LNCaP clone FGC (cell line): Measurements from ENCODE around the gene RANBP17.
"Not testable (repeated sequence)": the region's sequence is repeated elsewhere in the genome, so short reads cannot be mapped to it uniquely, and the experiment has no call there.

ENCODE experiments used
- DNase-seq: peaks from one replicate; pipeline ENCODE4 v3.0.0-alpha.2; 2011; ENCODE audit warnings: low read depth
- H3K4me3 ChIP-seq: 2 replicates; pipeline ENCODE4 v1.5.1; 2011; ENCODE audit warnings: mild to moderate bottlenecking, low read depth, low read length, control low read depth
- TF ChIP-seq, protein P1 (sequence below): IDR thresholded peaks from 2 replicates; pipeline ENCODE4 v1.5.1; 2012; ENCODE audit warnings: mild to moderate bottlenecking; ENCODE audit not compliant: control insufficient read depth, insufficient read depth; ENCODE audit errors: extremely low read depth

RANBP17 gene

GRCh38 chr5:170863646-170864045, 1.8 kb downstream of the RANBP17 start:
- DNase-seq = no peak
- TF ChIP-seq, protein P1, sequence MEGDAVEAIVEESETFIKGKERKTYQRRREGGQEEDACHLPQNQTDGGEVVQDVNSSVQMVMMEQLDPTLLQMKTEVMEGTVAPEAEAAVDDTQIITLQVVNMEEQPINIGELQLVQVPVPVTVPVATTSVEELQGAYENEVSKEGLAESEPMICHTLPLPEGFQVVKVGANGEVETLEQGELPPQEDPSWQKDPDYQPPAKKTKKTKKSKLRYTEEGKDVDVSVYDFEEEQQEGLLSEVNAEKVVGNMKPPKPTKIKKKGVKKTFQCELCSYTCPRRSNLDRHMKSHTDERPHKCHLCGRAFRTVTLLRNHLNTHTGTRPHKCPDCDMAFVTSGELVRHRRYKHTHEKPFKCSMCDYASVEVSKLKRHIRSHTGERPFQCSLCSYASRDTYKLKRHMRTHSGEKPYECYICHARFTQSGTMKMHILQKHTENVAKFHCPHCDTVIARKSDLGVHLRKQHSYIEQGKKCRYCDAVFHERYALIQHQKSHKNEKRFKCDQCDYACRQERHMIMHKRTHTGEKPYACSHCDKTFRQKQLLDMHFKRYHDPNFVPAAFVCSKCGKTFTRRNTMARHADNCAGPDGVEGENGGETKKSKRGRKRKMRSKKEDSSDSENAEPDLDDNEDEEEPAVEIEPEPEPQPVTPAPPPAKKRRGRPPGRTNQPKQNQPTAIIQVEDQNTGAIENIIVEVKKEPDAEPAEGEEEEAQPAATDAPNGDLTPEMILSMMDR = no peak

DNA sequence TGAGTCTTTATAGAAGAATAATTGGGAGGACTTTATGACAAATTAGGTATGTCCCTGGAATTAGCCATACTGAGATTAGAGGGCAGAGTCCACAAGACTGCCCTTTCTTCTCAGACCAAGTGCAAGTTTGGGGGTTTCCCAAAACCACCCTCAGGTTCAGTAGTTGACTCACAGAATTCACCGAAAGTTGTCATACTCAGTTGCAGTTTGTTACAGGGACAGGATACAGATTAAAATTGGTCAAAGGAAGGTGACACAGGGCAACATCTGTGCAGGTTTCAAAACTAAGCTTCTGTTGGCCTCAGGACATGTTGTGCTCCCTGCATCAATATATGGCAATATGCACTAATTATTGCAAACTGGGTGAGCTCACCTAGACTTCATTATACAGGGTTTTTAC, 3.8 kb downstream of the RANBP17 start:
- TF ChIP-seq, protein P1 = no peak
- DNase-seq = no peak
- H3K4me3 ChIP-seq = no peak overlapping the region

More at GRCh38 chr5:170863646-170864045, 1.8 kb downstream of the RANBP17 start:
- H3K4me3 ChIP-seq = no peak overlapping the region

DNA sequence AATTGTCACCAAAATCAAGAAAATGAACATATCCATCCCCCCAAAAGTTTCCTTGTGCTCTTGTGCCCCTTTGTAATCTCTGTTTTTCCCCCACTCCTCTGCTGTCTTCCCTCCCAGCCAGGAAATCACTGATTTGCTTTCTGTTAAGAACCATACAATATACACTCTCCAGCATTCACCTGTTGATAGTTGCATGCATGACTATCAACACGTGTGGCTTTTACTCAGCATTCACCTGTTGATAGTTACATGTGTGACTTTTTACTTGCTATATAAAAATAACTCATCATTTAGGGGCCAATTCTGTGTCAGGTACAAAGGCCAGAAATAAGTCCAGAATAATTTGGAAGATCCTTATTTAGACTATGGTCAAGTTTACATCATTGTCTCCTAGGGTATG, 6.0 kb downstream of the RANBP17 start:
- TF ChIP-seq, protein P1 = no peak
- H3K4me3 ChIP-seq = no peak overlapping the region
- no peak for DNase-seq

DNA sequence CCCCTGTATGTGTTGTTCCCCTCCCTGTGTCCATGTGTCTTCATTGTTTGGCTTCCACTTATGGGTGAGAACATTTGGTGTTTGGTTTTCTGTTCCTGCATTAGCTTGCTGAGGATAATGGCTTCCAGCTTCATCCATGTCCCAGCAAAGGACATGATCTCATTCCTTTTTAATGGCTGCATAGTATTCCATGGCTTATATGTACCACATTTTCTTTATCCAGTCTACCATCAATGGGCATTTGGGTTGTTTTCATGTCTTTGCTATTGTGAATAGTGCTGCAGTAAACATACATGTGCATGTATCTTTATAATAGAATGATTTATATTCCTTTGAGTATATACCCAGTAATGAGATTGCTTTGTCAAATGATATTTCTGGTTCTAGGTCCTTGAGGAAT, 8.6 kb downstream of the RANBP17 start:
- H3K4me3 ChIP-seq = not testable (repeated sequence)

GRCh38 chr5:170874017-170874416, 12.2 kb downstream of the RANBP17 start:
- no peak for DNase-seq
- TF ChIP-seq, protein P1 = no peak
- H3K4me3 ChIP-seq = no peak overlapping the region

More for the DNA sequence above, 8.6 kb downstream of the RANBP17 start:
- DNase-seq = not testable (repeated sequence)

DNA sequence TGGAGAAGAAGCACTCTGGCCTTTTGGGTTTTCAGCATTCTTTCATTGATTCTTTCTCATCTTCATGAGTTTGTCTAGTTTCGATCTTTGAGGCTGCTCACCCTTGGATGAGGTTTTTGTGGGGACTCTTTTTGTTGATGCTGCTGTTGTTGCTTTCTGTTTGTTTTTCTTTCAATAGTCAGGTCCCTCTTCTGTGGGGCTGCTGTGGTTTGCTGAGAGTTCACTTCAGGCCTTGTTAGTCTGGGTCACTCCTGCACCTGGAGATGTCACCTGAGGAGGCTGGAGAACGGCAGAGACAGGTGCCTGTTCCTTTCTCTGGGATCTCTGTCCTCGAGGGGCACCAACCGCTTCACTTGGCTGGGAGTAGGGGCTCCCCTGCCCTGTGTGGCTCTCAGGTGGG, 14.0 kb downstream of the RANBP17 start:
- DNase-seq = no peak
- no peak overlapping the region for H3K4me3 ChIP-seq
- TF ChIP-seq, protein P1 = no peak

- no peak overlapping the region for H3K4me3 ChIP-seq
- no peak for DNase-seq
- TF ChIP-seq, protein P1 = no peak
These were observed 18.3 kb downstream of the RANBP17 start for GRCh38 chr5:170880084-170880483.

- DNase-seq = no peak
- TF ChIP-seq, protein P1 = no peak
- no peak overlapping the region for H3K4me3 ChIP-seq
These were observed 20.5 kb downstream of the RANBP17 start for GRCh38 chr5:170882345-170882744.
